Measurements from ENCODE around the gene SPA17.
A peak's percentile ranks its signal among the peaks of the same experiment; 100 is the strongest.

Gene SPA17

GRCh38 chr11:124673333-124674167 lies at the start of gene SPA17, which contains the start of gene SIAE:
Gene SPA17, plus strand, starts transcription at chr11:124673904. Its CDS starts 1,361 bp downstream, at chr11:124675265.
Gene SIAE, minus strand, starts transcription at chr11:124673739. Its CDS starts 31 bp downstream, at chr11:124673708.
- Histone ChIP-seq H3K9ac (ENCODE audit: low read depth, low read length) (peak within 1 kb of the TSS; percentile 61), H3K4me3 (ENCODE audit: low read depth, low read length) (peak within 1 kb of the TSS; percentile 75), H3K36me3 (ENCODE audit: control insufficient read depth, insufficient read depth, low read length) (no peaks in the 10 kb centered on the region), H3K27me3 (ENCODE audit: control insufficient read depth, insufficient read depth, low read length) (peaks cover 29% of the 10 kb centered on the region), H3K9me3 (ENCODE audit: control insufficient read depth, insufficient read depth, low read length) (no peaks in the 10 kb centered on the region), H3K4me1 (ENCODE audit: control insufficient read depth, insufficient read depth, low read length) (no peaks in the 10 kb centered on the region)

- Histone ChIP-seq H3K36me3 (ENCODE audit: control insufficient read depth, insufficient read depth, low read length) (peaks cover 21% of the 10 kb centered on the region), H3K27me3 (ENCODE audit: control insufficient read depth, insufficient read depth, low read length) (no peaks in the 10 kb centered on the region), H3K4me1 (ENCODE audit: control insufficient read depth, insufficient read depth, low read length) (no peaks in the 10 kb centered on the region), H3K9me3 (ENCODE audit: control insufficient read depth, insufficient read depth, low read length) (no peaks in the 10 kb centered on the region), H3K4me3 (ENCODE audit: low read depth, low read length) (no peak overlapping the region), H3K9ac (ENCODE audit: low read depth, low read length) (no peak overlapping the region)
Observed at GRCh38 chr11:124625504-124626168, 48.1 kb upstream of the SPA17 start.

- Histone ChIP-seq H3K9ac (ENCODE audit: low read depth, low read length) (no peak overlapping the region), H3K27me3 (ENCODE audit: control insufficient read depth, insufficient read depth, low read length) (no peaks in the 10 kb centered on the region), H3K4me3 (ENCODE audit: low read depth, low read length) (no peak overlapping the region), H3K9me3 (ENCODE audit: control insufficient read depth, insufficient read depth, low read length) (no peaks in the 10 kb centered on the region), H3K4me1 (ENCODE audit: control insufficient read depth, insufficient read depth, low read length) (no peaks in the 10 kb centered on the region), H3K36me3 (ENCODE audit: control insufficient read depth, insufficient read depth, low read length) (peaks cover 31% of the 10 kb centered on the region)
Observed at GRCh38 chr11:124627546-124627945, 46.2 kb upstream of the SPA17 start.

- Histone ChIP-seq H3K4me3 (ENCODE audit: low read depth, low read length) (no peak overlapping the region), H3K4me1 (ENCODE audit: control insufficient read depth, insufficient read depth, low read length) (no peaks in the 10 kb centered on the region), H3K9me3 (ENCODE audit: control insufficient read depth, insufficient read depth, low read length) (no peaks in the 10 kb centered on the region), H3K36me3 (ENCODE audit: control insufficient read depth, insufficient read depth, low read length) (peaks cover 37% of the 10 kb centered on the region), H3K27me3 (ENCODE audit: control insufficient read depth, insufficient read depth, low read length) (no peaks in the 10 kb centered on the region), H3K9ac (ENCODE audit: low read depth, low read length) (no peak overlapping the region)
Observed at GRCh38 chr11:124629961-124630360, 43.7 kb upstream of the SPA17 start.

GRCh38 chr11:124633355-124633754 lies 40.3 kb upstream of the SPA17 start:
- H3K9ac ChIP-seq (ENCODE audit: low read depth, low read length): no peak overlapping the region
- H3K27me3 ChIP-seq (ENCODE audit: control insufficient read depth, insufficient read depth, low read length): no peaks in the 10 kb centered on the region
- H3K36me3 ChIP-seq (ENCODE audit: control insufficient read depth, insufficient read depth, low read length): peaks cover 22% of the 10 kb centered on the region
- H3K4me3 ChIP-seq (ENCODE audit: low read depth, low read length): no peak overlapping the region
- H3K9me3 ChIP-seq (ENCODE audit: control insufficient read depth, insufficient read depth, low read length): no peaks in the 10 kb centered on the region
- no peaks in the 10 kb centered on the region for H3K4me1 ChIP-seq (ENCODE audit: control insufficient read depth, insufficient read depth, low read length)

GRCh38 chr11:124635932-124636331 lies 37.8 kb upstream of the SPA17 start:
- Histone ChIP-seq H3K4me1 (ENCODE audit: control insufficient read depth, insufficient read depth, low read length) (no peaks in the 10 kb centered on the region), H3K9ac (ENCODE audit: low read depth, low read length) (no peak overlapping the region), H3K27me3 (ENCODE audit: control insufficient read depth, insufficient read depth, low read length) (no peaks in the 10 kb centered on the region), H3K36me3 (ENCODE audit: control insufficient read depth, insufficient read depth, low read length) (peaks cover 14% of the 10 kb centered on the region), H3K4me3 (ENCODE audit: low read depth, low read length) (no peak overlapping the region), H3K9me3 (ENCODE audit: control insufficient read depth, insufficient read depth, low read length) (no peaks in the 10 kb centered on the region)

GRCh38 chr11:124638500-124638899 lies 35.2 kb upstream of the SPA17 start:
- H3K36me3 ChIP-seq (ENCODE audit: control insufficient read depth, insufficient read depth, low read length): no peaks in the 10 kb centered on the region
- H3K27me3 ChIP-seq (ENCODE audit: control insufficient read depth, insufficient read depth, low read length): no peaks in the 10 kb centered on the region
- H3K4me3 ChIP-seq (ENCODE audit: low read depth, low read length): no peak overlapping the region
- H3K4me1 ChIP-seq (ENCODE audit: control insufficient read depth, insufficient read depth, low read length): no peaks in the 10 kb centered on the region
- no peak overlapping the region for H3K9ac ChIP-seq (ENCODE audit: low read depth, low read length)
- H3K9me3 ChIP-seq (ENCODE audit: control insufficient read depth, insufficient read depth, low read length): no peaks in the 10 kb centered on the region

- Histone ChIP-seq H3K27me3 (ENCODE audit: control insufficient read depth, insufficient read depth, low read length) (no peaks in the 10 kb centered on the region), H3K4me3 (ENCODE audit: low read depth, low read length) (no peak overlapping the region), H3K4me1 (ENCODE audit: control insufficient read depth, insufficient read depth, low read length) (no peaks in the 10 kb centered on the region), H3K9me3 (ENCODE audit: control insufficient read depth, insufficient read depth, low read length) (no peaks in the 10 kb centered on the region), H3K9ac (ENCODE audit: low read depth, low read length) (no peak overlapping the region), H3K36me3 (ENCODE audit: control insufficient read depth, insufficient read depth, low read length) (no peaks in the 10 kb centered on the region)
Observed at GRCh38 chr11:124639186-124639585, 34.5 kb upstream of the SPA17 start.

- no peaks in the 10 kb centered on the region for H3K27me3 ChIP-seq (ENCODE audit: control insufficient read depth, insufficient read depth, low read length)
- no peaks in the 10 kb centered on the region for H3K9me3 ChIP-seq (ENCODE audit: control insufficient read depth, insufficient read depth, low read length)
- H3K36me3 ChIP-seq (ENCODE audit: control insufficient read depth, insufficient read depth, low read length): no peaks in the 10 kb centered on the region
- no peaks in the 10 kb centered on the region for H3K4me1 ChIP-seq (ENCODE audit: control insufficient read depth, insufficient read depth, low read length)
- H3K4me3 ChIP-seq (ENCODE audit: low read depth, low read length): no peak overlapping the region
- H3K9ac ChIP-seq (ENCODE audit: low read depth, low read length): no peak overlapping the region
Observed at GRCh38 chr11:124640666-124641065, 33.0 kb upstream of the SPA17 start.

- Histone ChIP-seq H3K4me3 (ENCODE audit: low read depth, low read length) (no peak overlapping the region), H3K4me1 (ENCODE audit: control insufficient read depth, insufficient read depth, low read length) (no peaks in the 10 kb centered on the region), H3K27me3 (ENCODE audit: control insufficient read depth, insufficient read depth, low read length) (peaks cover 2% of the 10 kb centered on the region), H3K36me3 (ENCODE audit: control insufficient read depth, insufficient read depth, low read length) (no peaks in the 10 kb centered on the region), H3K9ac (ENCODE audit: low read depth, low read length) (no peak overlapping the region), H3K9me3 (ENCODE audit: control insufficient read depth, insufficient read depth, low read length) (no peaks in the 10 kb centered on the region)
Observed at GRCh38 chr11:124642628-124643027, 31.1 kb upstream of the SPA17 start.

- Histone ChIP-seq H3K36me3 (ENCODE audit: control insufficient read depth, insufficient read depth, low read length) (no peaks in the 10 kb centered on the region), H3K4me1 (ENCODE audit: control insufficient read depth, insufficient read depth, low read length) (no peaks in the 10 kb centered on the region), H3K4me3 (ENCODE audit: low read depth, low read length) (no peak overlapping the region), H3K9ac (ENCODE audit: low read depth, low read length) (no peak overlapping the region), H3K9me3 (ENCODE audit: control insufficient read depth, insufficient read depth, low read length) (no peaks in the 10 kb centered on the region), H3K27me3 (ENCODE audit: control insufficient read depth, insufficient read depth, low read length) (peaks cover 2% of the 10 kb centered on the region)
Observed at GRCh38 chr11:124643042-124643604, 30.6 kb upstream of the SPA17 start.

Data from iPS-15b (cell line).